ENCODE data around the gene GREB1.

GREB1 gene

GRCh38 chr2:11562476-11562875, 28.6 kb downstream of the GREB1 start:
- Histone ChIP-seq H3K36me3 (ENCODE audit: insufficient read depth, low read length) (no peaks in the 10 kb centered on the region), H3K9ac (ENCODE audit: low read length) (no peak overlapping the region), H3K79me2 (ENCODE audit: insufficient read depth, low read length) (no peaks in the 10 kb centered on the region), H3K4me3 (ENCODE audit: low read depth, low read length, poor library complexity, severe bottlenecking) (no peak overlapping the region), H3K4me1 (ENCODE audit: insufficient read depth, low read length, severe bottlenecking) (no peaks in the 10 kb centered on the region), H3K4me2 (ENCODE audit: low read length) (no peak overlapping the region), H3K9me2 (ENCODE audit: low read depth, low read length) (no peaks in the 10 kb centered on the region), H2AFZ (ENCODE audit: low read length) (no peak overlapping the region), H3K27me3 (ENCODE audit: insufficient read depth, low read length) (no peaks in the 10 kb centered on the region), H3K27ac (ENCODE audit: low read depth, low read length, poor library complexity, severe bottlenecking) (no peak overlapping the region), H3K9me3 (ENCODE audit: low read length) (no peaks in the 10 kb centered on the region), H3F3A (ENCODE audit: insufficient read depth, low read length) (no peaks in the 10 kb centered on the region), H4K20me1 (ENCODE audit: insufficient read depth, low read length) (no peaks in the 10 kb centered on the region)
- no peak for TF ChIP-seq EZH2 (IDR thresholded peaks at IDR 0.05; ENCODE audit: borderline replicate concordance, low read length)
- TF ChIP-seq CTCF (IDR thresholded peaks at IDR 0.05; ENCODE audit: low read length): no peak

GRCh38 chr2:11563784-11564666, 30.2 kb downstream of the GREB1 start:
- H3K4me1 ChIP-seq (ENCODE audit: insufficient read depth, low read length, severe bottlenecking): no peaks in the 10 kb centered on the region
- H3K4me3 ChIP-seq (ENCODE audit: low read depth, low read length, poor library complexity, severe bottlenecking): no peak overlapping the region
- H2AFZ ChIP-seq (ENCODE audit: low read length): no peak overlapping the region
- H3K79me2 ChIP-seq (ENCODE audit: insufficient read depth, low read length): no peaks in the 10 kb centered on the region
- no peaks in the 10 kb centered on the region for H3K27me3 ChIP-seq (ENCODE audit: insufficient read depth, low read length)
- no peaks in the 10 kb centered on the region for H3K9me2 ChIP-seq (ENCODE audit: low read depth, low read length)
- H4K20me1 ChIP-seq (ENCODE audit: insufficient read depth, low read length): no peaks in the 10 kb centered on the region
- H3K27ac ChIP-seq (ENCODE audit: low read depth, low read length, poor library complexity, severe bottlenecking): no peak overlapping the region
- TF ChIP-seq CTCF (IDR thresholded peaks at IDR 0.05; ENCODE audit: low read length): no peak
- no peak for TF ChIP-seq EZH2 (IDR thresholded peaks at IDR 0.05; ENCODE audit: borderline replicate concordance, low read length)
- no peak overlapping the region for H3K9ac ChIP-seq (ENCODE audit: low read length)
- H3K36me3 ChIP-seq (ENCODE audit: insufficient read depth, low read length): no peaks in the 10 kb centered on the region
- no peak overlapping the region for H3K4me2 ChIP-seq (ENCODE audit: low read length)
- no peaks in the 10 kb centered on the region for H3K9me3 ChIP-seq (ENCODE audit: low read length)
- no peaks in the 10 kb centered on the region for H3F3A ChIP-seq (ENCODE audit: insufficient read depth, low read length)

GRCh38 chr2:11564816-11565567, 31.1 kb downstream of the GREB1 start:
- Histone ChIP-seq H3K9me3 (ENCODE audit: low read length) (no peaks in the 10 kb centered on the region), H3K27me3 (ENCODE audit: insufficient read depth, low read length) (no peaks in the 10 kb centered on the region), H3K79me2 (ENCODE audit: insufficient read depth, low read length) (no peaks in the 10 kb centered on the region), H3K4me3 (ENCODE audit: low read depth, low read length, poor library complexity, severe bottlenecking) (no peak overlapping the region), H3K4me2 (ENCODE audit: low read length) (no peak overlapping the region), H3F3A (ENCODE audit: insufficient read depth, low read length) (no peaks in the 10 kb centered on the region), H3K4me1 (ENCODE audit: insufficient read depth, low read length, severe bottlenecking) (no peaks in the 10 kb centered on the region), H3K27ac (ENCODE audit: low read depth, low read length, poor library complexity, severe bottlenecking) (no peak overlapping the region), H3K36me3 (ENCODE audit: insufficient read depth, low read length) (no peaks in the 10 kb centered on the region), H3K9me2 (ENCODE audit: low read depth, low read length) (no peaks in the 10 kb centered on the region), H2AFZ (ENCODE audit: low read length) (no peak overlapping the region), H4K20me1 (ENCODE audit: insufficient read depth, low read length) (no peaks in the 10 kb centered on the region), H3K9ac (ENCODE audit: low read length) (no peak overlapping the region)
- TF ChIP-seq EZH2 (IDR thresholded peaks at IDR 0.05; ENCODE audit: borderline replicate concordance, low read length) (no peak), CTCF (IDR thresholded peaks at IDR 0.05; ENCODE audit: low read length) (no peak)
